DND-41 (cell line): Measurements from ENCODE around the gene RALGAPA2.

Source experiments
- CTCF ChIP-seq: IDR thresholded peaks from 2 replicates; pipeline ENCODE4 v1.5.1; 2012; ENCODE audit warnings: borderline replicate concordance, low read length, moderate library complexity, mild to moderate bottlenecking; ENCODE audit not compliant: poor library complexity, severe bottlenecking; ENCODE audit errors: extremely low read depth
- EZH2 ChIP-seq: IDR thresholded peaks from 3 replicates; pipeline ENCODE4 v1.6.1; 2012; ENCODE audit warnings: borderline replicate concordance, low read depth, mild to moderate bottlenecking, moderate library complexity, low read length, inconsistent platforms; ENCODE audit not compliant: severe bottlenecking

- TF ChIP-seq CTCF (no peak), EZH2 (no peak)
Measured at GRCh38 chr20:20657092-20657491, 55.4 kb downstream of the RALGAPA2 start.
